GM21786 (cell line): ENCODE results near the gene NME3.

ENCODE experiments used
- ATAC-seq: cut with Tn5 transposase; IDR thresholded peaks from one replicate; pipeline ENCODE4 v1.9.1; 2021; ENCODE audit not compliant: unreplicated experiment

Gene NME3

GRCh38 chr16:1794221-1794871 lies 23.0 kb upstream of the NME3 start:
- ATAC-seq, result no peak

DNA sequence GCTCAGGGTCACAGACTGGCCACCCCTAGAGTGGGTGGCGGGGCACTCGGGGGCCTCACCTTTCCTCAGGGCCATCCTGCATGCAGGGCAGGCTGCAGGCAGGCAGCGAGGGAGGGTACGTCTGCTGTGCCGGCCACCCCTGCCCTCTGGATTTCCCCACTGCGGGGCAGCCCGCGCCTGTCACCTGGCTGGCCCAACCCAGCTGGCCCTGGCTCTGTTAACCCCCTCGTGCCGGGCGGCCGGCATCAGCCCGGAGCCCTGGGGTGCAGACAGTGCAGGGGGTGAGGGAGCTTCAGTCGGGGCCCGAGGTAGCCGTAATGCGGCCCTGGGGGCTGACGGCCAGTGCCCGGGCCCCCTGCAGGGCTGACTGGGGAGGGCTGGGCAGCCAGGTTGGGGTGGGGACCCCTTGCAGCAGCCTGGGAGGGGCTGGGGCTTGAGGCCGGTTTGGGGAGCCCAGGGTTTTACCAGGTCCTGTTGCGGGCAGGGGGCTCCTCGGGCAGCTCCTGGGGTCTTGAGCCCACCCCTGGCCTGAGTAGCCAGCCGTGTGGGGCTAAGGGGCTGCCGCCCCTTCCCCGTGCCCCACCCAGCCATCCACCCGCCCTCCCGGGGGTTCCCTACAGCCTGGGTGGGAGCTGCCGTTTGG lies 22.4 kb upstream of the NME3 start, which contains the start of gene IGFALS:
IGFALS (minus strand) TSS at position 128 of the 643 bp plus-strand sequence; CDS start at position 75, 53 bp downstream.
- no peak for ATAC-seq

GRCh38 chr16:1792836-1793577 lies 21.7 kb upstream of the NME3 start:
- no peak for ATAC-seq

DNA sequence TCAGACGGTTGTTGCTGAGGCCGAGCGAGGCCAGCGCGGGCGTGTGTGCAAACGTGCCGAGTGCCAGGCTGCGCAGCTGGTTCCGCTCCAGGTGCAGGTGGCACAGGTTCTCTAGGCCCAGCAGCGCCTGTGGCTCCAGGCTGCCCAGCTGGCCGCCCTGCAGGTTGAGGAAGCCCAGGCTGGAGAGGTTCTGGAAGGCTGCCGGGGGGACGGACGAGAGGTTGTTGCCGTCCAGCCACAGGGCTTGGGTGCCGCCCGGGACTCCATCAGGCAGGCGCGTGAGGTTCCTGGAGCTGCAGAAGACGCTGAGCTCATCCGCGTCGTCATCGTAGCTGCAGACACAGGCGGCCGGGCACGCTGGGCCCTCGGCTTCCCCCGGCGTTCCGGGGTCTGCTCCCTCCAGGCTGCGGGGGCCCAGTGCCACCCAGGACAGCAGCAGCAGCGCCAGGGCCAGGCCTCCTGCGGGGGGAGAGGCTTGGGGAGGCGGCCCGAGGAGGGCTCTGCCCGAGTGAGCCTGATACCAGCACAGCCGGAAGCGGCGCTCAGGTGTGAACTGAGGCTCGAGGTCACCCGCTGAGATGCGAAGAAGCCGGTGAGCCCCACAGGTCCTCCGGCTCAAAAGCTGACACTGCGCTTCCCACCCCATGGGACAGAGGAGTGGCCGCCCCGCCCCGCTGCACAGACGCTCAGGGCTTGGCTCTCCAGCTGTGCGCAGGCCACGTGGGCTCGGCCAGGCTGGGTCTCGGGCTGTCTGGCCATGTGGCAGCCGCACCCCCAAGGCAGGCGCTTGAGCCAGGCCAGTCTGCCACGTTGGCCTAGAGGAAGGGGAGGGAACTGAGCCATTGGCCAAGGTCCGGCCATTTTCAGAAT lies 20.8 kb upstream of the NME3 start:
- ATAC-seq, result no peak

GRCh38 chr16:1791256-1791942 lies 20.1 kb upstream of the NME3 start:
- ATAC-seq, result no peak

GRCh38 chr16:1790611-1791255 lies 19.4 kb upstream of the NME3 start:
- no peak for ATAC-seq

- no peak for ATAC-seq
Observed at GRCh38 chr16:1790261-1790610, 18.9 kb upstream of the NME3 start.

DNA sequence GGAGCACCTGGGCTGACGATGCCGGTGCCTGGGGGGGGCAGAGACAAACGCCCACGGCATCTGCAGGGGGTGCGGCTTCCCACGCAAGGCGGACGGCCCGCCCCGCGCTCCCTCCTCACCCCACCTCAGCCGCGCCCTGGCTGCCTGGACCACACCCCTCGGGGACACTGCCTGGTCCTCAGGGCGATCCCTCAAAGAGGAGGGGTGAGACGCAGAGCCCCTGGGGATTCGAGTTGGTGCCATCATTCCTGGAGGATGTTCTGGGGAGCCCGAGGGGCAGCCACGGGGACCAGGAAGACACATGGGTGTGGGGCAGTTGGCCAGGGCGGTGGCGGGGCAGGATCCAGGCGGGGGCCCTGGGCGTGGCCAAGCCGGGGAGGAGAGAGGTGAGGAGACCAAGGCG lies 18.3 kb upstream of the NME3 start:
- no peak for ATAC-seq

DNA sequence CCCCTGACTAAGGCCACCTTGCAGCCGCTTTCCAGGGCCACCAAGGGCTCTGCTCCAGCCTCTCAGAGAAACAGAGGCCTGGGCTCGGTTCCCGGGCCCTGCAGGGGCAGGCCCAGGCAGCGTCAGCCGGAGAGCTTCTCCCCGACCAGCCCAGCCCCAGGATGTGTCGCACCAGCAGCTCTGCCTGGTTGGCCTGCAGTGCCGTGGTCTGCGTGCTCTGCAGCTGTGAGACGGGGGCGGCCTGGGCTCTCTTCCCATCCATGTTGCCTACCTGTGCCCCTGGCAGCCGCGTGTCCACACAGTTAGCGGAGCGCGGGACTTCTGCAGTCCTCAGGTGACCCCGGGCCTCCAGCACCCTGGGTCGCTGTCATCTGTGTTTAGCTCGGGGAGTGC lies 17.4 kb upstream of the NME3 start:
- no peak for ATAC-seq

DNA sequence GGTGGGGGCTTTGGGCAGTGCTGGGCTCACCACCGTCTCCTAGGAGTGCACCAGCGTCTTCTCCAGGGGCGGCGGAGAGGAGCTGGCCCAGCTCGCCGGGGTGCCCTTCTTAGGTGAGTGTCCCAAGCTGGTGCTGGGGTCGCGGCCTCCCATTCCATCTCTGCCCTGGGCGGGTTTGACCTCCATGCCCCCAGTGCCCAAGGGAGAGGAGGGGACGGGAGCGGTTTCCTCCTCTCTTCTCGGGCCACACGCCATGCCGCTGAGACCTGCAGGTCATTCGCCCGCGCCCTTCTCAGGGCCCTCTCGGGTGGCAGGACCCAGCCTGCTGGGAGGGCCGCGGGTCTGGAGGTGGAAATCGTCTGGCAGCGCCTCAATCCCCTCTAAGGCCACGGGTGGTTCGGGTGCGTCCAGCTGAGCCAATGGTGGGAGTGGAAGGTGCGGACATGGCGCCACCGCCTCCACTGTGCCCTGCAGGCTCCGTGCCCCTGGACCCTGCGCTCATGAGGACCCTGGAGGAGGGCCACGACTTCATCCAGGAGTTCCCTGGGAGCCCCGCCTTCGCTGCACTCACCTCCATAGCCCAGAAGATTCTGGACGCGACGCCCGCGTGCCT lies 16.9 kb upstream of the NME3 start:
- ATAC-seq, result no peak

DNA sequence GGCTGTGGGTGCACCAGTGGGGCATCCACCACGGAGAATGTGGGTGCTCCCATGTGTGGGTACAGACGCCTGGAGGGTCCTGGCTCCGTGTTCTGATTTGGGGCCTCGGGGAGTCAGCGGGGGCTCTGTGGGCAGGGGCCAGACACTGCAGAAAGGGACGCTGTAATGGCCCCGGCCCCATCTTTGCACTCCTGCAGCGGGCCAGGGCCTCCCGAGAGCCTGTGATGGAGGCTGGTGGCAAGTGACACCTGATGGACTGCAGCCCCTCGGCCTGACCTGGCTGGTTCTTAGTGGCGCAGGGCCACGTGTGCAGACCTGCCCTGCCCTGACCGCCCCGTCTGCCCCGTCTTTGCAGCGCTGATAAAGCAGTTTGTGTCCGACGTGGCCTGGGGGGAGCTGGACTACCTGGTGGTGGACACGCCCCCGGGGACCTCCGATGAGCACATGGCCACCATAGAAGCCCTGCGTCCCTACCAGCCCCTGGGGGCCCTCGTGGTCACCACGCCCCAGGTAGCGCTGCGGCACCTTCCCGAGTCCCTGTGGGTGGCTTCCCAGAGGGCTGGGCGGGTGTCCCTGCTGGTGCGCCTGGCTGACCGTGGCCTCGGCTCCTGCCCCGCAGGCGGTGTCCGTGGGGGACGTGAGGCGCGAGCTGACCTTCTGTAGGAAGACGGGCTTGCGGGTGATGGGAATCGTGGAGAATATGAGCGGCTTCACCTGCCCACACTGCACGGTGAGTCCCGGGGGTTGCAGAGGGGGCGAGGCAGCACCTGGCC lies 16.2 kb upstream of the NME3 start:
- ATAC-seq, result no peak

GRCh38 chr16:1787056-1787321 lies 15.6 kb upstream of the NME3 start:
- ATAC-seq, result no peak

DNA sequence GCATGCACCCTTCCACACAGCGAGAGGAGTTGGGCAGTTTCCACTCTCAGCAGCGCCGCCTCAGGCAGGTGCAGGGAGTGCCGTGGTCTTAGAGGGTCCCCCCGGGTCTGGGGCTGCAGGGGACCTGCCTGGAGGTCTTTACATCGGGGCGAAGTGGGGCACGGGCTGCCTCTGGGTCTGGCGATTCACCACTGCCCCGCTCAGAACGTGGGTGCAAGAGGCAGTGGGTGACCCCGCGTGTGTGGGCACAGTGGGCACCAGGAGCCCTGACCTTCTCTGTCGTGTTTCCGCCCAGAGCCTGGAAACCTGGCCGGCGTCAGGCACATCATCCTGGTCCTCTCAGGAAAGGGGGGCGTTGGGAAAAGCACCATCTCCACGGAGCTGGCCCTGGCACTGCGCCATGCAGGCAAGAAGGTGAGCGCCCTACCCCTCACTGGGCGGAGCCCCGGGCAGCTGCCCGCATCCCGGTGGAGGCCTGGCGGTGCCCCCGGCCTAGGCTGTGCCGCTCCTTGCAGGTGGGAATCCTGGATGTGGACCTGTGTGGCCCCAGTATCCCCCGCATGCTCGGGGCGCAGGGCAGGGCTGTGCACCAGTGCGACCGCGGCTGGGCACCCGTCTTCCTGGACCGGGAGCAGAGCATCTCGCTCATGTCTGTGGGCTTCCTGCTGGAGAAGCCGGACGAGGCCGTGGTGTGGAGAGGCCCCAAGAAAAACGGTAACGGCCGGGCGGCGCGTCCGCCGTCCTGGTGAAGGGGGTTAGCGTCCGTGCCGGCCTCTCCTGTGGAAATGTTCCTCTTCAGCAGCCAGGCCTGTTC lies 15.1 kb upstream of the NME3 start:
- no peak for ATAC-seq

DNA sequence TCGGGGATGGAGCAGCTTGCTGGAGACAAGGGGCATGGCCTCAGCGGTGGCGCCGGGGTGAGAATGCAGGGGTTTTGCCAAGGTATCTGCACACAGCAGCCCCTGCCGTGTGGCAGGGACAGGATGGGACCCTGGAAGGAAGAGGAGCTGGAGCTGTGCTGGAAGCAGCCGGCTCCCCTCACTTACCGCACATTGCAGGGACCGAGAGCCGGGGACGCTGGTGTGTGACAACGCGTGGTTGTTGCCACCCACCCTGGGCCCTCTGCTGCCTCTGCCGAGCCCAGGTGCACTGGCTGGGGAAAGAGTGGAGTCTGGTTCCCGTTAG lies 14.5 kb upstream of the NME3 start:
- ATAC-seq, result no peak

DNA sequence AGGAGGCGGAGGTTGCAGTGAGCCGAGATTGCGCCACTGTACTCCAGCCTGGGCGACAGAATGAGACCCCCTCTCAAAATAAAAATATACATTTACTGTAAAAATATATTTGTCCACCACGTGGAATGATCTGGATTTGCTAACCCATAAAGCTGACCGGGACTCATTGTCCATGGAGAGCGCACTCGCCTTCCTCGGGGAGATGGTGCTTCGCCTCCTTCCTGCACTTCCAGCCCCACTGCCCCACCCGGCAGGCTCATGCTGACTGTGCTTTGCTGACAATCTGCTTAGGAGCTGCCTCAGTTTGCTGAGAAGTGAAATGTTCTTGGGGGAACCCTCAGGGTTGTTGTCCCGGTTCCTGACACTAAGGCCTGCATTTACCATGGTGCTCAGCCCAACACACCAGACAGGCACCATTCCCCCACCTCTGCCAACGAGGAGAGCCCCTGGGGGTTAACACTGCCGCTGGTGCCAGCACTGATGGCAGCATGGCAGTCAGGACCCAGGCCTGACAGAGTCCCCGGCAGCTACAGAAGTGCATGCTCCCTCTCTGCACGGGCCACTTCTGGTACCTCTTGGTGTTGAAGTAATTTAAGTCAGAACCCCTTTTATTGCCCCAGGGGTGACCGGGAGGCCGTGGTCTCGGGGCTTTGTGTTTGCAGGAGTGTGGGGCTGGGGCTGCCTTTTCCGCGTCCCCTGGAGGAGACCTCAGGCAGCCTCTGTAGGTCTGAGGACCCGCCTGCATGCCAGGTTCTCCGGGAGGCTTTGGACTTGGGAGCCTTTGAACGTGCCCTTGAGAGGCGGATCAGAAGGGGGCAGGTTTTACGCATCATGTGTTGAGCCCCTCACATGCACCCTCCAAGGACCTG lies 13.9 kb upstream of the NME3 start:
- ATAC-seq, result no peak

DNA sequence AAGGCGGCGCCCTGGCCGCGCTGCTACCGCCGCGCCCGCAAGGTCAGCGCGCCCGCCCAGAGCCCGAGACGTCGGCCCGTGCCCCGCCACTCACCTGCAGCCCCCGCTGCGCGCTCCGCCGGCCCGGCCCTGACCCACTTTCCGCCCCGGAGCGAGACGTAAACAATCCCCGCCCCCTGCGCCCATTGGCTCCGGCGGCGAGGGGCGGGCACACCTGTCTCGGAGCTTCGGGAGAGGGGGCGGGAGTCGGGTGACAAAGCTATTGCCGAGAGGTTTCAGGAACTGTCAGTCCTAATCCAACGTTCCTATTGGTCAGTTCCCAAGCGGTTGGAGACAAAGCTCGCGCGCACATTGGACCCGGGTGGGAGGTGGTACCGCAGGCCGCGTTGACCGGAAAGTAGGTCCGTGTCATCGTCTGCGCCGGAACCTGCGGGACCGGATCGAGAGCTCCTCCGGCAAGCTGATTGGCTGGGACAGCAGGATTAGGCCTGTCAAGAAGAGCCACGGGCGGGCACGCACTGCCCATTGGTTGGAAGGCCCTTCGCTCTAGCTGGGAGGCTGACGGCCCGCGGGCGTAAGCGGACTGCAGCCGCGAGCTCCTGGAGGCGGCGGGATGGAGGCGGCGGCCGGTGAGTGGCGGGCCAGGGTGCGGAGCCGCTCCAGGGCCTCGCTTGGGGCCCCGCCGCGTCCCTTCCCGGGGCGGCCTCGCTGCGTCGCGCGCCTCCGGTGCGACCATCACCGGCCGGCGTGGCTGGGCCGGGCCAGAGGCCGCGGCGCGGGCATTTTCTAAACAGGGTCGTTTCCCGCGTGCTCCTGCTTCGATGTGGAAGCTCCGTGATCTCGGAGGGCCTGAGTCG lies 11.3 kb upstream of the NME3 start, which contains the start of the genes NUBP2 and SPSB3:
NUBP2 (plus strand) TSS at position 553 of the 857 bp plus-strand sequence; CDS start at position 614, 61 bp downstream.
SPSB3 (minus strand) TSS at position 164 of the 857 bp plus-strand sequence. CDS start 1,088 bp downstream, outside the sequence.
- ATAC-seq, result peak; percentile 88
